RWPE2 (cell line): ENCODE data around the gene SLC5A3.

Experiments
- ATAC-seq: fragments of 200-7000 bp; cut with Tn5 transposase; 3 replicates; pipeline ENCODE4 v1.9.1; 2021; ENCODE audit warnings: low read depth
- DNase-seq: peaks from one replicate; pipeline ENCODE4 v3.0.0-alpha.2; 2020; ENCODE audit warnings: low spot score
- H3K27ac ChIP-seq: fragments of 450-650 bp; 2 replicates; pipeline ENCODE4 v1.5.1; 2017; ENCODE audit warnings: mild to moderate bottlenecking; ENCODE audit not compliant: poor library complexity, severe bottlenecking
- H3K27me3 ChIP-seq: fragments of 250-450 bp; sonication (Bioruptor Pico); 2 replicates; pipeline ENCODE4 v1.5.1; 2021; ENCODE audit warnings: mild to moderate bottlenecking, moderate library complexity; ENCODE audit not compliant: insufficient read depth, poor library complexity, severe bottlenecking
- H3K36me3 ChIP-seq: fragments of 250-450 bp; sonication (Bioruptor Pico); 2 replicates; pipeline ENCODE4 v1.5.1; 2020; ENCODE audit warnings: low read depth, mild to moderate bottlenecking, moderate library complexity
- H3K4me1 ChIP-seq: fragments of 250-450 bp; sonication (Bioruptor Pico); 2 replicates; pipeline ENCODE4 v1.5.1; 2021; ENCODE audit warnings: mild to moderate bottlenecking, moderate library complexity; ENCODE audit not compliant: insufficient read depth, poor library complexity, severe bottlenecking
- H3K4me3 ChIP-seq: fragments of 250-450 bp; sonication (Bioruptor Pico); 2 replicates; pipeline ENCODE4 v1.5.1; 2021; ENCODE audit warnings: mild to moderate bottlenecking, moderate library complexity; ENCODE audit not compliant: severe bottlenecking
- H3K9me3 ChIP-seq: fragments of 250-450 bp; sonication (Bioruptor Pico); 2 replicates; pipeline ENCODE4 v1.5.1; 2021; ENCODE audit warnings: mild to moderate bottlenecking, moderate library complexity; ENCODE audit not compliant: severe bottlenecking
- TF ChIP-seq, protein P1 (sequence below): fragments of 450-650 bp; IDR thresholded peaks from one replicate; pipeline ENCODE4 v1.5.1; 2017; ENCODE audit warnings: mild to moderate bottlenecking, moderate library complexity; ENCODE audit not compliant: poor library complexity, severe bottlenecking

SLC5A3 gene

DNA sequence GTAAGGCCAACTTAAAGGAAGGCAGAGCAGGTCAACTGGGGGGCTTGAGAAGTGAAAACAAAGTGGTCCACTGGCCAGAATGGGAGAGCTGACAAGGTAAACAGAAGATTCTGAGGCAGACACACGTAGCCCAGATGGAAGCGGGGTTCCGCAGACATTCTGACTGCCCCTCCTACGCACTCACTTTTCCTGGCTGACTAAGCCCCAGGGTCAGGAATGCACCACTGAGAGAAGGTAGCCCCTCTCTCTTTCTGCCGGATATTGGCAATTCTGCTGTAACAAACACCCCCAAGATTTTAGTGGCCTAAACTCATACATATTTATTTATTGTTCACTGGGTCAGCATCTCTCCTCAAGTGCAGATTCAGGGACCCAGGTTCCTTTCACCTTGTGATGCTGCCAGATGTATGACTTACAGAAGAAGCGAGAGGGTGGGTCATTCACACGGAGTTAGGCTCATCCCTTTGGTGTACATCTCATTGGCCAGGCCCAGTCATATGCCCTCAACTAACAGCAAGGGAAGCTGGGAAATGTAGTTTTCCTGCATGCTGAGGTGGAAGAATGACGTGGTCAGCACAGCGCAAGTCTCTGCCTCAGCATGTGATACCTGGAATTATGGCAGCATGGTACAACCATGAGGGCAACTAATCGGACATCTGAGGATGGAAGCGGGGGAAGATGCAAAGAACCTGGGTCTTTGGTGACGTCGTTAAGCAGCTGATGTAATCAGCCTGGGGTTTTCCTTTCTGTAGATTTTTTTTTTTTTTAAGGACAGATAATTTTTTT is 43.4 kb upstream of the SLC5A3 start:
- Histone ChIP-seq H3K27ac (no peak overlapping the region), H3K4me3 (no peak overlapping the region), H3K4me1 (no peaks in the 10 kb centered on the region), H3K36me3 (no peaks in the 10 kb centered on the region), H3K27me3 (no peaks in the 10 kb centered on the region), H3K9me3 (no peaks in the 10 kb centered on the region)
- TF ChIP-seq, protein P1, sequence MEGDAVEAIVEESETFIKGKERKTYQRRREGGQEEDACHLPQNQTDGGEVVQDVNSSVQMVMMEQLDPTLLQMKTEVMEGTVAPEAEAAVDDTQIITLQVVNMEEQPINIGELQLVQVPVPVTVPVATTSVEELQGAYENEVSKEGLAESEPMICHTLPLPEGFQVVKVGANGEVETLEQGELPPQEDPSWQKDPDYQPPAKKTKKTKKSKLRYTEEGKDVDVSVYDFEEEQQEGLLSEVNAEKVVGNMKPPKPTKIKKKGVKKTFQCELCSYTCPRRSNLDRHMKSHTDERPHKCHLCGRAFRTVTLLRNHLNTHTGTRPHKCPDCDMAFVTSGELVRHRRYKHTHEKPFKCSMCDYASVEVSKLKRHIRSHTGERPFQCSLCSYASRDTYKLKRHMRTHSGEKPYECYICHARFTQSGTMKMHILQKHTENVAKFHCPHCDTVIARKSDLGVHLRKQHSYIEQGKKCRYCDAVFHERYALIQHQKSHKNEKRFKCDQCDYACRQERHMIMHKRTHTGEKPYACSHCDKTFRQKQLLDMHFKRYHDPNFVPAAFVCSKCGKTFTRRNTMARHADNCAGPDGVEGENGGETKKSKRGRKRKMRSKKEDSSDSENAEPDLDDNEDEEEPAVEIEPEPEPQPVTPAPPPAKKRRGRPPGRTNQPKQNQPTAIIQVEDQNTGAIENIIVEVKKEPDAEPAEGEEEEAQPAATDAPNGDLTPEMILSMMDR, result no peak
- DNase-seq (peak; percentile 68), ATAC-seq (peak; percentile 99)

DNA sequence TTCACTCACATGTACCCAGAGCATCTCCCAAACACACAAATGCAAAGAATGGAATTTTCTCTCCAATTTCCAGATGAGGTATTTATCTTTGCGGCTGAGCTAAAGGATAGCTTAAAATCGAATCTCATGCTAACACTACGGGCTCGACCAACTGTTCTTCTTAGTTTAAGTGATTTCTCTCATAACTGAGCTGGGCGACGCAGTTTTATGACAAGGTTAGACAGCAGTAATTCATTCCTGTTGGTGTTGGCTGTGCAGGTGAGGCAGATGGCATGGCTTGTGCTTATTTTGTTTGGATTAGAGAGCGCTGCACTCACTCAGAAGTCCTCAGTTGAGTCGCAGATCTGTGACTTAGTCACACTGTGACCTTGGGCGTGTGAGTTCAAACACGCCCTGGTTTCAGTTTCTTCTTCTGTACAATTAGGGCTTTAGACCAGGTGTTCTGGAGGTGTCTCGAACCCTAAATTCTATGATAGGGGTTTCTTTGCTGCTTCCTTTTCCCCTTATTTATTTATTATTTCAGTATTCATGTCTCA is 41.5 kb upstream of the SLC5A3 start:
- no peaks in the 10 kb centered on the region for H3K27me3 ChIP-seq
- no peaks in the 10 kb centered on the region for H3K9me3 ChIP-seq
- no peak overlapping the region for H3K27ac ChIP-seq
- H3K4me3 ChIP-seq, result no peak overlapping the region
- ATAC-seq, result no peak
- H3K4me1 ChIP-seq, result no peaks in the 10 kb centered on the region
- no peak for DNase-seq
- H3K36me3 ChIP-seq, result no peaks in the 10 kb centered on the region
- TF ChIP-seq, protein P1, result no peak

DNA sequence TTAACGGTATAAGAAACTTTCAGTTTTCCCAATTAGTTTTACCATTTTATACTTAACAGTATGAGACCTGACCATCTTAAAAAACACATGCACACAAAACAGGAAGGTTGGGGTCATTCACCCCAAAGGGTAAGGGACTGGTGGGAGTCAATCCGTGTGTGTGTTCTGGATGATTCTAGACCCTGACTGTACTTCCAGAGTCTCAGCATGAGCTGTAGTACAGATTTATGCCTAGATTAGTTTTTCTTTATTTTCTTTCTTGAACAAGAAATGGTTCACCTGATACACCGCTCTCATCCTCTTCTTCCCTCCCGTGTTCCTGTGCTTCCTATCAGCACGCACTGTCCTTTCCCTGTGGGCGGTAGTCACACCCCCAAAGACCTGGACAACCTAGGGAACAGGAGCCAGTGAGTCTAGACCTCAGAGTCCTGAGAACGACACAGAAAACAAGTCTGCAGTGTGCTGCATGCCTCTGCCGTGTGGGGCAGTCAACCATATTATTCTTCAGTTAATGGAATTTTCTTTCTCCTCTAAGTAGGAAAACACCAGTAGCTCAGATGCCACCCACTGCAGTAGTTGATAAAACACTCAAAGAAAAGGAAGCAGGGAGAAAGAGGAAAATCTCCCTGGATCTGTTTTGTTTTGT is 38.9 kb upstream of the SLC5A3 start:
- ATAC-seq (no peak), DNase-seq (no peak)
- H3K27ac ChIP-seq, result no peak overlapping the region
- H3K9me3 ChIP-seq, result no peaks in the 10 kb centered on the region
- no peaks in the 10 kb centered on the region for H3K27me3 ChIP-seq
- H3K4me1 ChIP-seq, result peaks cover 8% of the 10 kb centered on the region
- H3K4me3 ChIP-seq, result no peak overlapping the region
- no peaks in the 10 kb centered on the region for H3K36me3 ChIP-seq
- TF ChIP-seq, protein P1, result no peak

DNA sequence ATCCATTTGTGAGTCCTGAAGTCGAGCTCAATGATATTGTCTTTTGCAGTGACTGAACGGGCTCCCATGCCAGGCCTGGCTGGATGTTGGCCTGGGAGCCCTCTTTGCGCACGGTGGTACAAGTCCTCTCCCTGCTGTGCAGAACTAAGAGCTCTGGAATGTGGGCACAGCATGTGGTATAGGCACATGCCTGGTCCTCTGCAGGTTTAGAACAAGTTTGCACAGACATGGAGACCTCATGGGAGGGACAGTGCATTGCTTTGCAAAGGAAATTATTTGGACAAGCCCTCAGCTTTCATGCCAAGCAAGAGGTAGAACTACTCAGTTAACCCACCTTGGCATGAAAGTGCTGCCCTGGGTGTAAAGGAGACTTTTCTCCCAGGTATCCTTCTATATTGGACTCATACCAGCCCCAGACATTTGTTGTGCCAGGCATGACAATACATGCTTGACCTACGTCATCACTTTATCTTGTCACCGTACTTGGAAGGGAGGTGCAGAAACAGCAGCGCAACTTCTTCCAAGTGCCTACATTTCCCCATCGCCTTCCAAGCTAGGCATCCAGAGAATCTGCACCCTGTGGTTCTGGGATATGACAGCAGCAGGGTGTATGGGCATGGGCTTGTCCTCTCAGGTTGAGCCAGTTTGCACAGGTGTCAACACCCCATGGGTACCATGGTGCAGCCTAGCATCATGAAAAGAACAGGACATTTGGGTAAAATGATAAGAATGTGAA is 37.6 kb upstream of the SLC5A3 start:
- ATAC-seq, result no peak
- H3K4me1 ChIP-seq, result peaks cover 8% of the 10 kb centered on the region
- TF ChIP-seq, protein P1, result no peak

More for the DNA sequence above, 37.6 kb upstream of the SLC5A3 start:
- no peaks in the 10 kb centered on the region for H3K36me3 ChIP-seq
- no peak overlapping the region for H3K4me3 ChIP-seq
- no peaks in the 10 kb centered on the region for H3K27me3 ChIP-seq
- no peaks in the 10 kb centered on the region for H3K9me3 ChIP-seq
- H3K27ac ChIP-seq, result no peak overlapping the region
- no peak for DNase-seq
